ENCODE data around the gene SERINC1. TPM values are rescaled to one million over a fixed set of nuclear protein-coding genes. Genes with fewer than 3 reads are reported as not detected.
A peak's percentile ranks its signal among the peaks of the same experiment; 100 is the strongest.
"Not testable (repeated sequence)": the region's sequence is repeated elsewhere in the genome, so short reads cannot be mapped to it uniquely, and the experiment has no call there.

Gene SERINC1
- 126 and 138 TPM in 2 replicates for total RNA-seq

GRCh38 chr6:122471107-122472021, at the start of gene SERINC1:
Gene SERINC1, minus strand, starts transcription at chr6:122471807. Its CDS starts 70 bp downstream, at chr6:122471737.
- peak; percentile 85 for DNase-seq (ENCODE audit: extremely low read depth, low read depth, low spot score)

GRCh38 chr6:122511193-122511924, 39.8 kb upstream of the SERINC1 start:
- DNase-seq (ENCODE audit: extremely low read depth, low read depth, low spot score) = no peak

- DNase-seq (ENCODE audit: extremely low read depth, low read depth, low spot score) = not testable (repeated sequence)
Measured at GRCh38 chr6:122505170-122505569, 33.6 kb upstream of the SERINC1 start.

DNA sequence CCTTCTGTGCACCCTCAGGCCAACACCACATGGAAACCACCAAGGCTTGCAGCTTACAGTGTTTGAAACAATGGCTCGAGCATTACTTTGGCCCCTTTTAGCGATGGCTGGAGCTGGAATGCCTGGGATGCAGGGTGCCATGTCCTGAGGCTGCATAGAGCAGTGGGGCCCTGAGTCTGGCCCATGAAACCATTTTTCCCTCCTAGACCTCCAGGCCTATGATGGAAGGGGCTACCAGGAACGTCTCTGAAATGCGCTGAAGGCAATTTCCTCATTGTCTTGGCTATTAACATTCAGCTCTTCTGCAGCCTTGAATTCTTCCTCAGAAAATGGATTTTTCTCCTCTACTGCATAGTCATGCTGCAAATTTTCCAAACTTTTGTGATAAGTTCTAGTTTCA, 29.9 kb upstream of the SERINC1 start:
- DNase-seq (ENCODE audit: extremely low read depth, low read depth, low spot score) = no peak

GRCh38 chr6:122495612-122496011, 24.0 kb upstream of the SERINC1 start:
- no peak for DNase-seq (ENCODE audit: extremely low read depth, low read depth, low spot score)

GRCh38 chr6:122494665-122495272, 23.2 kb upstream of the SERINC1 start:
- DNase-seq (ENCODE audit: extremely low read depth, low read depth, low spot score) = no peak

DNA sequence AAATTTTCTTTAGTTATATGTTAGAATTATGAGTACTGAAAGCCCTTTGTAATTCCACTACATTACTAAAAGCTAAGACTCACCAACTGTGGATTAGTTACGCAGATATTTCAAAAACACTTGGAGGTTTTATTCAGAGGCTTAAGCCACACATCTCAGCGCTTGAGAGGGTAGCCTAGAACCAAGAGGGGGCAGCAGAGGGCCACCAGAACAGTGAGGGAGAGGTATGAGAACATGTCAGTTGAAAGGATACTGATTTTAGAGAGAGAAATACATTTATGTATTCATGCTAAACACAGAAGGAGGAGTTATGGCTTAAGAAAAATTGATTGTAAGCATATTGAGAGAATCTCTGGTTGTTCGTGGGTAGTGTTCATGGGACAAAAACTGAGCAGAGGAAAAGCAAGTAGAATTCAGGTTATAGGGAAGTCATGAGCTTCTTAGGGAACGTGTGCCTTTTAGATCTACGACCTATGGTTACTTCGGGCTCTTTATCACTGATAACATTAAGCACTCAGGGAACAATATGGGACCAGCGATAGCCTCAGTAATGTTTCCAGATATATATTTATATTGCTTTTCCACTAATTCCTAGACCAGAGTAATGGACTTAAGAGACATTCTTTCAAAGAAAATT, 20.4 kb upstream of the SERINC1 start:
- peak; percentile 42 for DNase-seq (ENCODE audit: extremely low read depth, low read depth, low spot score)

DNA sequence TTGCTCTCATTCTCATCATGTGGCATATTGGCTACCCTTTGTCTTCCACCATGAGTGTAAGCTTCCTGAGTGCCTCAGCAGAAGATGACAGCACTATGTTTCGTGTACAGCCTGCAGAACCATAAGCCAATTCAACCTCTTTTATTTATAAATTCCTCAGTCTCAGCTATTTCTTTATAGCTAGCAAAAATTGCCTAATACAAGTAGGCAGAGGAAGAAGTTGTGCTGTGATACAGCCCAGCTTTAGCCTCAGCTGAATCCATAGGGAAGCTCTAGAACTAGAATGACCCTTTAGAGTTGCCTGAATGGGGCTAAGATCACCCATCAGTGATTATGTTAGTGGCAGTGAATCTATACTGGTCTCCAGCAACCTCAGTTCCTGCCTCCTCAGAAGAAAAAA, 19.0 kb upstream of the SERINC1 start:
- no peak for DNase-seq (ENCODE audit: extremely low read depth, low read depth, low spot score)

GRCh38 chr6:122484760-122485159, 13.2 kb upstream of the SERINC1 start:
- no peak for DNase-seq (ENCODE audit: extremely low read depth, low read depth, low spot score)

GRCh38 chr6:122482750-122483080, 11.1 kb upstream of the SERINC1 start:
- no peak for DNase-seq (ENCODE audit: extremely low read depth, low read depth, low spot score)

GRCh38 chr6:122476131-122476530, 4.5 kb upstream of the SERINC1 start:
- no peak for DNase-seq (ENCODE audit: extremely low read depth, low read depth, low spot score)

DNA sequence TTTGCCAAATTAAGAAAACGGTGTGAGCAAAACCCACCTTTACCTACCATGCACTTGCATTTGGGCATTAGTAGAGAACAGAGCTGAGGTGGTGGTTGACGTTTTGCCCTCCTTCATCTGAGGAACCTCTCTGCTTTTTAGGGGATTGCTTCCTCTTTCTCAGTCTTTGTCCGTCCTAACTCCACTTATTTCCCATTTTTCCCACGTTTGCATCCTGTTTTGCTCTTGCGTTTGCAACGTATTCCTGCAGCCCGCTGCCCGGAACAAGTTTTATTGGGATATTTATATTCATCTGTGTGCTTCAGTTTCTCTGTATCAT, 374 bp upstream of the SERINC1 start:
- DNase-seq (ENCODE audit: extremely low read depth, low read depth, low spot score) = no peak

- DNase-seq (ENCODE audit: extremely low read depth, low read depth, low spot score) = no peak
Measured at GRCh38 chr6:122461885-122462284, 9.7 kb downstream of the SERINC1 start.

DNA sequence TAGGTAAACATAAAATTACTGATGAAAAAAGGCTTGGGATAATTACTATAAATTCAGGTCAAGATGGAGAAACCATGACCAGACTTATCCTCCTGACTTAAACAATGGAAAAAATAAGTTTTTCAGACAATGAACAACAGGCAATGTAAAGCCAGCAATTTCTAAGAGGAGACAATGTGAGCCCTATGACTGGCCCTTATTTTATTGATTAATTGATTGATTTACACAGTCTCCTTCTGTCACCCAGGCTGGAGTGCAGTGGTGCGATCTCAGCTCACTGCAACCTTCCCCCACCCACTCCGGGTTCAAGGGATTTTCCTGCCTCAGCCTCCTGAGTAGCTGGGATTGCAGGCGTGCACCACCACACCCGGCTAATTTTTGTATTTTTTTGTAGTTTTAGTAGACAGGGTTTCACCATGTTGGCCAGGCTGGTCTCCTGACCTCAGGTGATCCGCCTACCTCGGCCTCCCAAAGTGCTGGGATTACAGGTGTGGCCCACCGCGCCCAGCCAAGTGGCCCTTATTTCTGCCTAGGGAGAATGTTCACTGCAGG, 11.7 kb downstream of the SERINC1 start:
- not testable (repeated sequence) for DNase-seq (ENCODE audit: extremely low read depth, low read depth, low spot score)

DNA sequence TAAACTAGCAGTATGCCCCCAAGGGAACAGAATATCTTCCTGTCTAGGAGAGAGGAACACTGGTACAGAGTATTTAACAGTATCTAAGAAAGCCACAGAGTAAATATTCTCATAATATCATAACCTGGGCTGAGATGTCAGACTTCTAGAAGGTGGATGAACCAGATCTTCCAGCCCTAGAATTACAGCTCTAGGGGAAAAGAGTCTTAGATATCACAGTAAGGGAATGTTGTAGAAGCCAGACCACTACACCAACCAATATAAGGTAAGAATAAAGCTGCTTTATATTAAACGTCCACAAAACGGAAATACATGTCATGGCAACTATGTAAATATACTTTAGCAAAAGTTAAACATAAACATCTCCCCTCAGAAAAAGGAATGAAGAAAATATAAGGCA, 12.4 kb downstream of the SERINC1 start:
- no peak for DNase-seq (ENCODE audit: extremely low read depth, low read depth, low spot score)

- no peak for DNase-seq (ENCODE audit: extremely low read depth, low read depth, low spot score)
Measured at GRCh38 chr6:122458087-122458486, 13.5 kb downstream of the SERINC1 start.

GRCh38 chr6:122455116-122455515, 16.5 kb downstream of the SERINC1 start:
- DNase-seq (ENCODE audit: extremely low read depth, low read depth, low spot score) = not testable (repeated sequence)

GRCh38 chr6:122454673-122455072, 16.9 kb downstream of the SERINC1 start:
- DNase-seq (ENCODE audit: extremely low read depth, low read depth, low spot score) = no peak

- DNase-seq (ENCODE audit: extremely low read depth, low read depth, low spot score) = no peak
Measured at GRCh38 chr6:122452509-122452908, 19.1 kb downstream of the SERINC1 start.

- DNase-seq (ENCODE audit: extremely low read depth, low read depth, low spot score) = no peak
Measured at GRCh38 chr6:122449069-122449468, 22.5 kb downstream of the SERINC1 start.

- DNase-seq (ENCODE audit: extremely low read depth, low read depth, low spot score) = no peak
Measured at GRCh38 chr6:122445274-122445673, 26.3 kb downstream of the SERINC1 start.
